DOHH2 (cell line): ENCODE data around the gene PLXNA3.

Experiments used
- H3F3A ChIP-seq: fragments of 200-600 bp; sonication (generic), shearing (Covaris generic); 2 replicates; pipeline ENCODE4 v1.6.0; 2016; ENCODE audit warnings: antibody characterized with exemption, mild to moderate bottlenecking; ENCODE audit not compliant: control insufficient read depth, insufficient read depth
- H3K27ac ChIP-seq: fragments of 200-600 bp; sonication (generic); 2 replicates; pipeline ENCODE4 v1.5.1; 2014; ENCODE audit warnings: low read depth, mild to moderate bottlenecking, low read length, moderate library complexity
- H3K27me3 ChIP-seq: fragments of 200-600 bp; sonication (generic); 2 replicates; pipeline ENCODE4 v1.6.1; 2014; ENCODE audit warnings: mild to moderate bottlenecking, low read length, mixed read lengths; ENCODE audit not compliant: control insufficient read depth
- H3K36me3 ChIP-seq: fragments of 200-600 bp; sonication (generic); 2 replicates; pipeline ENCODE4 v1.6.1; 2014; ENCODE audit warnings: mild to moderate bottlenecking, low read length, moderate library complexity, mixed read lengths; ENCODE audit not compliant: control insufficient read depth
- H3K4me1 ChIP-seq: fragments of 200-600 bp; sonication (generic); 2 replicates; pipeline ENCODE4 v1.6.1; 2014; ENCODE audit warnings: mild to moderate bottlenecking, low read length, mixed read lengths; ENCODE audit not compliant: control insufficient read depth
- H3K4me2 ChIP-seq: fragments of 200-600 bp; sonication (generic); 2 replicates; pipeline ENCODE4 v1.6.0; 2014; ENCODE audit warnings: mild to moderate bottlenecking, low read length, moderate library complexity
- H3K4me3 ChIP-seq: fragments of 200-600 bp; sonication (generic); 2 replicates; pipeline ENCODE4 v1.5.1; 2014; ENCODE audit warnings: mild to moderate bottlenecking, low read length, mixed read lengths
- H3K79me2 ChIP-seq: fragments of 200-600 bp; sonication (generic); 2 replicates; pipeline ENCODE4 v1.6.1; 2014; ENCODE audit warnings: mild to moderate bottlenecking, low read length, mixed read lengths; ENCODE audit not compliant: control insufficient read depth
- H3K9me2 ChIP-seq: fragments of 200-600 bp; sonication (generic); replicated peaks from 2 replicates; pipeline ENCODE4 v1.6.1; 2014; ENCODE audit warnings: mild to moderate bottlenecking, low read length, mixed read lengths; ENCODE audit not compliant: control insufficient read depth
- H3K9me3 ChIP-seq: fragments of 200-600 bp; sonication (generic); 2 replicates; pipeline ENCODE4 v1.6.1; 2014; ENCODE audit warnings: antibody characterized with exemption, low read length, mixed read lengths; ENCODE audit not compliant: control insufficient read depth, insufficient read depth
- H4K20me1 ChIP-seq: fragments of 200-600 bp; sonication (generic); 2 replicates; pipeline ENCODE4 v1.6.0; 2014; ENCODE audit warnings: low read depth, mild to moderate bottlenecking, antibody characterized with exemption, low read length, moderate library complexity; ENCODE audit not compliant: control insufficient read depth, insufficient read depth
- CTCF ChIP-seq: fragments of 200-600 bp; sonication (generic); IDR thresholded peaks from one replicate; pipeline ENCODE4 v1.5.1; 2014; ENCODE audit warnings: antibody characterized with exemption, mild to moderate bottlenecking, low read depth, low read length; ENCODE audit not compliant: poor library complexity, severe bottlenecking
- EZH2phosphoT487 ChIP-seq: fragments of 200-600 bp; sonication (generic); IDR thresholded peaks from 2 replicates; pipeline ENCODE4 v1.6.1; 2017; ENCODE audit warnings: borderline replicate concordance, mild to moderate bottlenecking, antibody characterized with exemption, low read length, moderate library complexity, mixed read lengths

Gene PLXNA3

GRCh38 chrX:154441564-154441963, 16.5 kb upstream of the PLXNA3 start:
- no peak overlapping the region for H3K4me2 ChIP-seq
- H3K27me3 ChIP-seq, result no peaks in the 10 kb centered on the region
- H3F3A ChIP-seq, result peaks cover 2% of the 10 kb centered on the region; the same call in 1 of the 2 replicates
- H4K20me1 ChIP-seq, result no peaks in the 10 kb centered on the region
- H3K4me1 ChIP-seq, result peaks cover 22% of the 10 kb centered on the region
- TF ChIP-seq CTCF (no peak), EZH2phosphoT487 (no peak)
- H3K9me2 ChIP-seq, result no peaks in the 10 kb centered on the region
- no peaks in the 10 kb centered on the region for H3K9me3 ChIP-seq
- H3K36me3 ChIP-seq, result peaks cover 14% of the 10 kb centered on the region
- peaks cover 23% of the 10 kb centered on the region for H3K79me2 ChIP-seq
- H3K4me3 ChIP-seq, result no peak overlapping the region
- no peak overlapping the region for H3K27ac ChIP-seq

- Histone ChIP-seq H3F3A (peaks cover 2% of the 10 kb centered on the region; the same call in 1 of the 2 replicates), H3K4me3 (no peak overlapping the region), H3K27me3 (no peaks in the 10 kb centered on the region), H3K9me2 (no peaks in the 10 kb centered on the region), H3K36me3 (peaks cover 14% of the 10 kb centered on the region), H3K27ac (no peak overlapping the region), H3K79me2 (peaks cover 21% of the 10 kb centered on the region), H3K9me3 (no peaks in the 10 kb centered on the region), H3K4me2 (no peak overlapping the region), H4K20me1 (no peaks in the 10 kb centered on the region), H3K4me1 (peaks cover 22% of the 10 kb centered on the region)
- TF ChIP-seq EZH2phosphoT487 (no peak), CTCF (no peak)
Observed at GRCh38 chrX:154441984-154442707, 15.9 kb upstream of the PLXNA3 start.

- H3F3A ChIP-seq, result peaks cover 2% of the 10 kb centered on the region; the same call in 1 of the 2 replicates
- H3K4me1 ChIP-seq, result peaks cover 15% of the 10 kb centered on the region
- H3K9me3 ChIP-seq, result no peaks in the 10 kb centered on the region
- H3K27ac ChIP-seq, result no peak overlapping the region
- peak overlapping the region; percentile 62 for H3K4me3 ChIP-seq
- H3K4me2 ChIP-seq, result peak overlapping the region; percentile 63
- no peaks in the 10 kb centered on the region for H3K27me3 ChIP-seq
- TF ChIP-seq CTCF, result no peak
- TF ChIP-seq EZH2phosphoT487, result no peak
- H4K20me1 ChIP-seq, result no peaks in the 10 kb centered on the region
- H3K9me2 ChIP-seq, result no peaks in the 10 kb centered on the region
- peaks cover 14% of the 10 kb centered on the region for H3K36me3 ChIP-seq
- peaks cover 7% of the 10 kb centered on the region for H3K79me2 ChIP-seq
Observed at GRCh38 chrX:154443479-154443910, 14.6 kb upstream of the PLXNA3 start.
